GM19025 (cell line): Measurements from ENCODE around the gene POLR3A.

Experiments used
- ATAC-seq: cut with Tn5 transposase; IDR thresholded peaks from one replicate; pipeline ENCODE4 v1.9.1; 2021; ENCODE audit warnings: mild to moderate bottlenecking, low read depth, moderate library complexity; ENCODE audit not compliant: unreplicated experiment

Gene POLR3A

DNA sequence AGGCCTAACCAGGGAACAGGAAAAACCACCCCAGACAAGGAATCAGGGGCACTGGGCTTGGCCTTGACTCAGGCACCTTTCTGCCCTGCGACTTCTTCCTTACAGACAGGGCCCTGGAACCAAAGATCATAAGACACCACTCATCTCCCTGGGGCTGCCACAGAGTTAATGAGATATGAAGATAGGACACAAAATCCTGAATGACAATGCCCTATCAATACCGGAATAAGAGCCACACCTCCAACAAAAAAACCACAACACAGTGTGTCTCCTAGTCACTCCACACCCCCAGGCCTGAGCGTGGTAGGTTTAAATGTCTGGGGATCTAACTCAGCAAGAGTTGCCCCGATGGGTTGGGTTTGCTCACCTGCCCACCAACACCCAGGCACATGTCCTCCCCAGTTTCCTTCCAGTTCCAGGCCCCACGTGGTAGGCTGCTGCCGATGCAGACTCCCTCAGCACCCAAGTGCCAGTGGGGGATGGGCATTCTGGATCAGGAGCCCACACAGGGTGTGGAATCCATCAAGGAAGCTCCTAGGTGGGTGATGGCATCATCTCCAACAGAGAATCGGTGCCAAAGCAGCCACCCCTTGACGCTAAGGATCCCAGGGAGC is 106.6 kb downstream of the POLR3A start:
- ATAC-seq: no peak

DNA sequence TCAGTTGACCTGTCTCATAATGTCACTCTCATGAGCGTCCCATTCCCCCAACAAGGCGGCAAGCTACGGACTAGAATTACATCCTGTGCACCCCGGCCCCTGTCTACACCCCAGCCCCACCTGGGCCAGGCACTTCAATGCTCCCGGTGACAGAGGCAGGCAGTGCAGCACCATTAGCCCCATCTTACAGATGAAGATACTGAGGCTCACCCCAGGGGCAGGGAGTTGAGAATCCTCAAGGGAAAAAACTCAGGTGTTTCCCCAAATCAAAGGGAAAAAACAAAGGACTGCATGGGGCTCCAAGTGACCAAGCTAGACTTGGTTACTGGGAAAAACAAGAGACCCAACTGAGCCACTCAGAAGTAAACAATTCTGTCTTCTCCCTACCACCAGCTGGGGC is 107.3 kb downstream of the POLR3A start:
- no peak for ATAC-seq

DNA sequence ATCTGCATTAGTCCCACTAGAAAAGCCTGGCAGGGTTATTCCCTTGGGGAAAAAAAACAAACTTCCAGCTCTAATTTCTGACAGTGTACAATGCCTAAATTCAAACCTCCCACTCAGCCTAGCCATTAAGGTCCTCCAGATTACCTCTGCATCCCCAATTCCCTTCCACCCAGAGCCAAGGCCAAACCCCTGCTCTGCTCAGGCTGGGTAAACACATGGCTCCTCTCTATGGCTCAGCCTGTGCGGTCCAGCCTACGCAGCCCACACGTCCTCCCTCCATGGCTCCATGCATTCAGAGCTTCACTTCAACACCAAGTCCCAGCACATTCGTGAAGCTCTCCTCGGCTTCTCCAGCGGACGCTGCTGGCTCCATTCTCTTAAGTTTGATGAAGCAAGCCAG is 107.9 kb downstream of the POLR3A start:
- ATAC-seq: no peak

DNA sequence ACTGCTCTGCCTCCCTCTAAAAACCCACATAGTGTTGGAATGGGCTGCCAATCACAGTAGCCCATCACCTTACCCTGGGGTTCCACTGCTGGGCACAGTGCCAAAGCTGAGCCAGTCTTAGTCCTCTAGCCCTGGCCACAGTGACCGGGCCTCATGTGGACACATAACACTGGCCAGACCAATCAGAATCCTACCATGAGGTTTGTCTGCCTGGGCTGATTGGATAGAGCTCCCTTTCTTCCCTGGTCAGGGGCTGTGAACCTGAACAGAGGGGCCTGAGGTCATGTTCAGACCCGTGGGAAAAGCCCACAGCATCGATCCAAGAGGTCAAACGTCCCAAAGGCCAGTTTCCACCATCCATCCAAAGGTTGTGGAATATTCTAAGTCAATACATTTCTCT is 108.8 kb downstream of the POLR3A start:
- ATAC-seq: no peak

DNA sequence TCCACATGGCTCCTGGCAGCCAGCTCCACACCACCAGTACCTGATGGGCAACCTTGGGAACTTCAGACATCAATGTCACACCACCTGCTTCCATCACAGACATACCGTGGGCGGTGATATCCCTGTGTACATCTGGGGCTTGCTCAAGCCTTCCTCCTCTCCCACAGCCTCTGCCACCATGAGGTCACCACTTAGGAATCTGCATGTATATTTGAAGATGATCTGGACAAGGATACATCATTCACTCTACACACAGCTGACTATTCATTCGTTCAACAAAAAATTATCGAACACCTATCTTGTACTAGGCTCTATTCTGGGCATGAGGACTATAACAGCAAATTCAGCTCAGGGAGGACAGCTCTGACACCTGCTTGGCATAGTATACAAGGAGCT is 109.6 kb downstream of the POLR3A start:
- no peak for ATAC-seq
